SU-DHL-6 (cell line): ENCODE measurements around the gene SPTBN5.

Source experiments
- H2AFZ ChIP-seq: fragments of 200-600 bp; sonication (generic); 2 replicates; pipeline ENCODE4 v1.6.1; 2014; ENCODE audit warnings: low read depth, mild to moderate bottlenecking, moderate library complexity, mixed read lengths, antibody characterized with exemption, low read length; ENCODE audit not compliant: severe bottlenecking
- H3F3A ChIP-seq: fragments of 200-600 bp; shearing (Covaris generic); 2 replicates; pipeline ENCODE4 v1.6.0; 2016; ENCODE audit warnings: antibody characterized with exemption, mild to moderate bottlenecking; ENCODE audit not compliant: insufficient read depth
- H3K27ac ChIP-seq: fragments of 200-600 bp; sonication (generic); 2 replicates; pipeline ENCODE4 v1.5.1; 2016; ENCODE audit warnings: low read depth, mild to moderate bottlenecking, low read length, moderate library complexity, mixed read lengths
- H3K27me3 ChIP-seq: fragments of 200-600 bp; sonication (generic), shearing (Covaris generic); 2 replicates; pipeline ENCODE4 v1.6.0; 2014; ENCODE audit warnings: mild to moderate bottlenecking, low read length
- H3K36me3 ChIP-seq: fragments of 200-600 bp; sonication (generic); 2 replicates; pipeline ENCODE4 v1.6.1; 2014; ENCODE audit warnings: mild to moderate bottlenecking, low read length, mixed read lengths
- H3K4me2 ChIP-seq: fragments of 300-600, 200-600 bp; shearing (Covaris generic), sonication (generic); 2 replicates; pipeline ENCODE4 v1.6.0; 2014; ENCODE audit warnings: low read length, low read depth, mild to moderate bottlenecking; ENCODE audit not compliant: poor library complexity, severe bottlenecking
- H3K4me3 ChIP-seq: fragments of 200-600 bp; sonication (generic); 2 replicates; pipeline ENCODE4 v1.5.1; 2014; ENCODE audit warnings: antibody characterized with exemption, low read length, mild to moderate bottlenecking, mixed read lengths; ENCODE audit not compliant: insufficient read depth, poor library complexity, severe bottlenecking
- H3K79me2 ChIP-seq: fragments of 200-600 bp; sonication (generic); 2 replicates; pipeline ENCODE4 v1.6.1; 2014; ENCODE audit warnings: mild to moderate bottlenecking, low read length, moderate library complexity; ENCODE audit not compliant: insufficient read depth
- H3K9ac ChIP-seq: fragments of 200-600 bp; sonication (generic); 2 replicates; pipeline ENCODE4 v1.7.0; 2014; ENCODE audit warnings: mild to moderate bottlenecking, low read length
- H3K9me2 ChIP-seq: fragments of 200-600 bp; sonication (generic); replicated peaks from 2 replicates; pipeline ENCODE4 v1.6.1; 2014; ENCODE audit warnings: low read length; ENCODE audit not compliant: insufficient read depth
- H3K9me3 ChIP-seq: fragments of 200-600 bp; sonication (generic); 2 replicates; pipeline ENCODE4 v1.6.1; 2014; ENCODE audit warnings: low read length, mixed read lengths; ENCODE audit not compliant: insufficient read depth
- H4K20me1 ChIP-seq: fragments of 200-600 bp; sonication (generic); 2 replicates; pipeline ENCODE4 v1.6.1; 2014; ENCODE audit warnings: low read depth, mild to moderate bottlenecking, antibody characterized with exemption, low read length, moderate library complexity, mixed read lengths
- CTCF ChIP-seq: fragments of 200-600 bp; sonication (generic); IDR thresholded peaks from one replicate; pipeline ENCODE4 v1.5.1; 2017; ENCODE audit warnings: antibody characterized with exemption, mild to moderate bottlenecking, low read length, moderate library complexity; ENCODE audit not compliant: insufficient read depth, poor library complexity, severe bottlenecking
- EZH2phosphoT487 ChIP-seq: fragments of 200-600 bp; sonication (generic), shearing (Covaris generic); conservative IDR thresholded peaks from 2 replicates; pipeline ENCODE4 v1.6.1; 2018; ENCODE audit warnings: mild to moderate bottlenecking, antibody characterized with exemption, low read length, moderate library complexity, mixed read lengths

Gene SPTBN5

GRCh38 chr15:41891226-41891625 is 2.6 kb downstream of the SPTBN5 start:
- Histone ChIP-seq H3F3A (no peaks in the 10 kb centered on the region), H3K9ac (no peak overlapping the region), H3K9me3 (no peaks in the 10 kb centered on the region), H3K79me2 (no peaks in the 10 kb centered on the region), H3K27ac (no peak overlapping the region), H4K20me1 (no peaks in the 10 kb centered on the region), H3K4me3 (no peak overlapping the region), H3K4me2 (no peak overlapping the region), H3K27me3 (no peaks in the 10 kb centered on the region), H3K36me3 (no peaks in the 10 kb centered on the region), H2AFZ (no peak overlapping the region), H3K9me2 (no peaks in the 10 kb centered on the region)
- TF ChIP-seq CTCF = no peak
- TF ChIP-seq EZH2phosphoT487 = no peak

- Histone ChIP-seq H3K9me3 (no peaks in the 10 kb centered on the region), H3K79me2 (no peaks in the 10 kb centered on the region), H2AFZ (no peak overlapping the region), H3K4me3 (no peak overlapping the region), H3F3A (no peaks in the 10 kb centered on the region), H3K36me3 (no peaks in the 10 kb centered on the region), H3K4me2 (no peak overlapping the region), H4K20me1 (no peaks in the 10 kb centered on the region), H3K27me3 (no peaks in the 10 kb centered on the region), H3K9me2 (no peaks in the 10 kb centered on the region), H3K9ac (no peak overlapping the region), H3K27ac (no peak overlapping the region)
- TF ChIP-seq EZH2phosphoT487 (no peak), CTCF (no peak)
These were observed 3.7 kb downstream of the SPTBN5 start for GRCh38 chr15:41890050-41890690.

GRCh38 chr15:41888662-41889253 is 5.1 kb downstream of the SPTBN5 start:
- Histone ChIP-seq H3K36me3 (no peaks in the 10 kb centered on the region), H3K9ac (no peak overlapping the region), H2AFZ (no peak overlapping the region), H3K27ac (no peak overlapping the region), H3K79me2 (no peaks in the 10 kb centered on the region), H4K20me1 (no peaks in the 10 kb centered on the region), H3F3A (no peaks in the 10 kb centered on the region), H3K4me3 (no peak overlapping the region), H3K9me3 (no peaks in the 10 kb centered on the region), H3K9me2 (no peaks in the 10 kb centered on the region), H3K27me3 (no peaks in the 10 kb centered on the region), H3K4me2 (no peak overlapping the region)
- TF ChIP-seq EZH2phosphoT487 (no peak), CTCF (no peak)
